NCI-H2081 treated with DMSO at 0.1 percent for 48 hours (cell line): ENCODE results near the gene ABHD16A.

Experiments used
- DNase-seq: peaks from one replicate; lab custom pipeline; 2025; lab: John Stamatoyannopoulos, UW

The ABHD16A gene

DNA sequence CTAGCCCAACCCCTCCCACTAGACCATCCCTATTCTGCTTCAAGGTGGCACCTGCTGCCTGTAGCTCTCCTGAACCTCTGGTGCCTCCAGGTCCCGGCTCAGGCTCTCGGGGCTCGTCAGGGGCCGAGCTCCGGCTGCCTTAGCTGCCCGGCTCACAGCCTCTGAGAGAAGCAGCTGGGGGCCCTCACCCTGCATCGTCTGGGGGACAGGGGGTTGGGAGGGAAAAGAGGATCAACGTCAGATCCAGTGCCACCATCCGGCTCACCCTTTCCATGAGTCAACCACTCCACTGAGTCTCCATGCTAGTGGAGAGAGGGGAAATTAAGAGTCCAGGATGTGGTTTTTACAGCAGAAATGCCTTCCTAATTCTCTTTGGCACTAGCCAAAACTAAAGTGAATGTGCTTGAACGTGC lies 63.7 kb downstream of the ABHD16A start:
- DNase-seq: no peak

DNA sequence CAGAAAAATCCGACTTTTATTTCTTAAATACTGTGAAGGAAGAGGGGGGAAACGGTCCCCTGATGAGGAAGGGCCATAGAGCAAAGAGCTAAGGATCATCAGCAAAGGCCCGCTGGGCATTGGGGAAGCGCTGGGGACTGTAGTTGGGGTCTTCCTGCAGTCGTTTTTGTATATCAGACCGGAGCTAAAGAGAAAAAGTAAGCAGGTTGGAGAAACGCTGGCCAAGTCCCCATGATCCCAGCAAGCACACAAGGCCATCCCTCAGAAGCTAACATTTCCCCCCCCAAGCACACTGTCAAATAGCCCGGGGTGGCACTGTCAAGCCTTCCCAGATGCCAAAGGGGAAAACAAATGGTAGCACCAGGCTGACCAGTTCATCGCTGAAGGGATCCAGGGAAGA lies 64.1 kb downstream of the ABHD16A start:
- no peak for DNase-seq
